Spleen (tissue), 7 donors: ENCODE results near the gene LGALSL.

Source experiments
- CTCF ChIP-seq, 11 experiments: fragments of 200-600 bp in 7 of 11; fragments of 450-650 bp in 4 of 11; sonication (generic) in 4 of 11; IDR thresholded peaks in 8 of 11; conservative IDR thresholded peaks in 3 of 11; 1 replicate in 7 of 11; 2 replicates in 4 of 11; pipeline versions ENCODE4 v1.4.0 to v1.8.0; 2016 to 2021; ENCODE audit warnings: antibody characterized with exemption in 11 of 11, inconsistent platforms in 4 of 11, mild to moderate bottlenecking in 1 of 11
- POLR2A ChIP-seq, 3 donors: fragments of 450-650 bp; IDR thresholded peaks; one replicate each; pipeline ENCODE4 v1.5.1; 2017; ENCODE audit warnings: antibody characterized with exemption in 3 of 3, mild to moderate bottlenecking in 1 of 3
- POLR2AphosphoS5 ChIP-seq, 3 donors: sonication (generic); formaldehyde crosslinking; IDR thresholded peaks; one replicate each; pipeline ENCODE4 v1.5.1; 2017; ENCODE audit warnings: antibody characterized with exemption in 3 of 3
- donor health status: DM: no; HTN: no; CAD: no; lungs with moderate emphysema.
- donor health status: DM: no; HTN: no; CAD: no.
- donor health status: DM: no; HTN: no; CAD: no.

- no peak for TF ChIP-seq POLR2A (IDR thresholded peaks at IDR 0.05)
- no peak for TF ChIP-seq CTCF (IDR thresholded peaks at IDR 0.05 in 8 of 11, conservative IDR thresholded peaks at IDR 0.05 in 3 of 11)
- TF ChIP-seq POLR2AphosphoS5 (IDR thresholded peaks at IDR 0.05), result no peak
Observed at GRCh38 chr2:64461271-64462058, 7.5 kb downstream of the LGALSL start.
